ENCODE data around the gene SEMA4F.

The SEMA4F gene

DNA sequence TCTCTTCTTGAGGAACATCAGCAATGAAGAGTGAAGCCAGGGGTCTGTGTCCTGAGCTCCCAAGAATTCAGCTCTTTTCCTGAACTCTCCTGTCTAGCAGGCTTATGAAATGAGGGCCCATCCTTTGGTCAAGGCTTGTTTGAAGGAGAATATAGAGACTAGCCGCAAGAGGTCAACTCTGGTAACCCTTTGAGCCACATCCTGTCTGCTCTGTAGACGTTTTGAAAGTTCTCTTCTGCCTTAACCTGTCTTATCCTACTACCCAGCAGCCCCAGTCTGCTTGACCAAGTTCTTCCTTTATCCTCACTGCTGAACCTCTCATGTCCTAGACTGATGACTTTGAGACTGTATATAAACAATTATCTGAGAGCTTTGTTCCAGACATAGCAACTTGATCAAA, 5.4 kb downstream of the SEMA4F start:
- no peak for DNase-seq

DNA sequence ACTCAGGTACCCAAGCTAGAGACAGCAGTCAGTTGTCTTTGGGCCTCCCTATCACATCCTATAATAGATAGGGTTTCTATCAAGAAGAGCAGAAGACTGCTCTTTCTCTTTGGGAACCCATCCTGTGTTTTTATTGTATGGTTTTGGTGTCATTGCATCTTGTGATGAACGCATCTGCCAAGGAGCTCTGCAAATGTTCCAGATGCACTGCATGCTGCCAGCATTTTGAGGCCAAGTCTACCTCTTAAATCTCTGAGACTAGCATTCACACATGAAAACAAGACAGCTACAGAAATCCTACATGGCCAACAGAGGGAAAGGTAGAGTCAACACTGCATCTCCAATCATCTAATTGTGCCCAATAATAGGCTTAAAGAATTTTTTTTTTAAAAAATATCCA, 14.0 kb downstream of the SEMA4F start:
- DNase-seq: no peak

DNA sequence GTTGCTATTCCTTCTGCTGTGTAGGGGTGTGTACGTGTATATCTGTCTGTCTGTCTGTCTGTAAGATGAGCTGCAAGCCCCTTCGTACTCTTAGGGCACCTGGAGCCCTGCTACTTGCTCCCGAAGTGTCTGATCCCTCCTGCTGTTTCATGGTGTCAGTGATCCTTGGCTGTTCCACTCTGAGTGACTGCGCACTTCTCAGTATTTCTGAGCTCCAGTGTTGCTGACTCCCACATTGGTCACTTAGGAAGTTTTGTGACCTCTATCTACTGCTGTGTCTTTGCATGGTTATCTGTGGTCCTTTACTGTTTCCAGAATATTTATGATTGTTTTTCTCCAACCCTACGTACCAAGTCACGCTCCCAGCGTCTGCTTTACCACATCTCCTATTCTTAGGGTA, 16.2 kb downstream of the SEMA4F start:
- DNase-seq: no peak

DNA sequence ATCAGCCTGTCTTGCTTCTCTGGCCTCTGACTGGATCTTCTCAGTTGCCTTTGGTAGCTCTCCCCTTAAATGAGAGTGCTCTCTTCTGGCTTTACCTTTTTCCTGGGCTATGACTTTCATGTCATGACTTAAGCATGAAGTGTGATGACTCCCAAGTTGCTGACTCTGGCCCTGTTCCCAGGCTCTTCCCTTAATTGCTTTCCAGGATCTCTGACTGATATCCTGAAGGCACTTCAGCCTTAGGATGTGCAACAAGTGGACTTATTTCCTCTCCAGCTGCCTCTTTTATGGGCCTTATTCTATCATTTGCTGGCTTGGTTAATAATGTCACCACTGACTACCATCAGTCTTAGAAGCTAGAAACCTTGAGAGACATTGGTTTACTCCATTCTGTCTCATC, 17.4 kb downstream of the SEMA4F start:
- DNase-seq: no peak

DNA sequence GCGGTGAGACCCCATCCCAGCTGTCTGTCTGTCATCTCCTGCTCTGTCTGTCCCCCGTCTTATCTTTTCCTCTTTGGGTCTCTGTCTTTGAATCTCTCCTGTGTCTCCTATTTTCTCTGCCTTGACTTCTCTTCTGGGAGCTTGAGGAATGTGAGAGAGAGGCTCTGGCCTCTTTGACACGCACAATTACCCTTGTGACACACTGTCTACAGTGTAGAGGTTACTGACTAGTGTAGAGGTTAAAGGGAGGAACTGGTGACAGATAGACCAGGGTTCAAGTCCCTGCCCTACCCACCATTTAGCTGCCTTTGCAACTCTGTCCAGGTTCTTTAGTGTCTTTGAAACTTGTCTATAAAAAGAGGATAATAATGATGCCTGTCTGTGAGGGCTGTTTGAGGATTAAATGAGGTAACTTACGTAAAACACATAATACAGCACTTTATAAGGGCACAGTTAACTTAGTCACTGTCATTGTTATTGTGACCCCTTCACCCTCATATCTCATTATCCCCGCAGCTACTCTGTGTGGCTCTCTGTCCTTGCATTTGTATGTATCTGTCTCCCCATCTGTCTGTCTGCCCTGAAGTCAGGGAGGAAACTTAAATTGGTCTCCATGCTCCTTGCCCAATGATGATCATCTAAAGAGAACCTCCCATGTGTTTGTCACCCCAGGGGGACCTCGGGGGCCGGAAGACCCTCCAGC, 19.9 kb downstream of the SEMA4F start:
- DNase-seq: no peak

DNA sequence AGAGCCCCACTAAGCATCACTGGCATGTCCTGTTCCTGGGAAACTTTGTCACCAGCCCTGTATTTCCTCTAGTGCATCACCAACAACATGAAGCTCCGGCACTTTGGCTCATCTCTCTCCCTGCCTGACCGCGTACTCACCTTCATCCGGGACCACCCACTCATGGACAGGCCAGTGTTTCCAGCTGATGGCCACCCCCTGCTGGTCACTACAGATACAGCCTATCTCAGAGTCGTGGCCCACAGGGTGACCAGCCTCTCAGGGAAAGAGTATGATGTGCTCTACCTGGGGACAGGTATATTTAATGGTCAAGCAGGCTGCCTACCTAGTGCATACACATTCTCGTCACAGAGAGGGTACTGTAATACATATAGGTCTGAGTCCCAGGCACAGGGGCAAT, 21.0 kb downstream of the SEMA4F start:
- DNase-seq: no peak

DNA sequence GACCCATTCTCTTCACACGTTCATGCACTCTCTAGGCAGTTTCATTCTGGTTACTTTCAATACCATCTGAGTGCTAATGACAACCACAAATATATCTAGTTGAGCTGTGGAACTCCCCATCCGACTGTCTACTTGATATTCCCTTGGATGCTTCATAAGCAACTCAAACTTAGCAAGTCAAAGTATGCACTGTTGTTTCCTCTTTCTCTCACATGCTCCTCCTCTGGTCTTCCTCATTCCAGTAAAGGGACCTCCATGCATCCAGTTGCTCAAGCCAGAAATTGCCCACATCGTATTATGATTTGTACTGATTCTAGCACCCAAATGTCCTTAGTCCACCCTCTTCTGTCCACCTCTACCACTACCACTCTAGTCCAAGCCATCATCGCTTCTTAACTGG, 22.3 kb downstream of the SEMA4F start:
- DNase-seq: no peak

DNA sequence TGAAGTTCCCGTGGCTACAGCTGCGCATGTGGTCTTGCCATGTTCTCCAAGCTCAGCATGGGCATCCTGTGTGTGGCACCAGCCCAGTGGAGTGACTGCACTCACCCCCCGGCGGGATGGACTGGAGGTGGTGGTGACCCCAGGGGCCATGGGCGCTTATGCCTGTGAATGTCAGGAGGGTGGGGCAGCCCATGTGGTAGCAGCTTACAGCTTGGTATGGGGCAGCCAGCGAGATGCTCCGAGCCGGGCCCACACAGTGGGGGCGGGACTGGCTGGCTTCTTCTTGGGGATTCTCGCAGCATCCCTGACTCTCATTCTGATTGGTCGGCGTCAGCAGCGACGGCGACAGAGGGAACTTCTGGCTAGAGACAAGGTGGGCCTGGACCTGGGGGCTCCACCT, 25.6 kb downstream of the SEMA4F start:
- DNase-seq: no peak

DNA sequence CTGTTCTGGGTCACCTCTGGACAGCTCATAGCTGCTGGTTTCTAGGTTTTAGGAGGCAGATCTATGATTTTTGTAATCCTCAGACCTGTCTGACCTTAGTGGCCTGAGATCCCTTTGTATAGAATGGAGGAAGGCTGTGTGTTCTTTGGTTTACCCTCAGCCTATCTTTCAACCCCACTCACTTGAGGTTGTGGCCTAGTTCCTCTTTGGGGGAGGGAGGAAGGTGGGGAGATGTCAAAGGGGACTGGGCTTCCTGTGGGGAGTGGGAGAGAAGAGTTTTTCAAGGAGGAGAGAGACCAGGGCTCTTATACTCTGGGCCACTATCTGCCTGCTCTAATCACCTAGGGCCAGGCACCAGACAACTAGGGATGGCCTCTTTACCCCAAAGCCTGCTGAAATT, 28.5 kb downstream of the SEMA4F start:
- DNase-seq: no peak

DNA sequence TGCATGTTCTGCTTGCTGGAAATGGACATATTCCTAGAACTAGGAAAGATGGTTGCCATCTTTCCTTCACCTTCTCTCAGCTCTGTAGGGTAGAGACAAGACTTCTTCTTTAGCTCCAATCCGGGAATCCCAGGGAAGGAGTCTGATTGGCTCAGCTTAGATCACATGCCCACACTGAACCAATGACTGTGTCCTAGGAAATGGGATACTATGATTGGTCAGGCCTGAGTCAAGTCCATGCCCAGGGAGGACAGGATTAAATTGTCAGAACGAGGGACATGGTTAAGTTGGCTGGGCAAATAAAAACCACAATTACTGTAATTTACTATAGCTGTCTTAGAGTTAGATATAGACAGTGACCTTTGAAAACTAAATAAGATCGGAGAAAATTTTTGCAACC, 31.4 kb downstream of the SEMA4F start:
- no peak for DNase-seq

DNA sequence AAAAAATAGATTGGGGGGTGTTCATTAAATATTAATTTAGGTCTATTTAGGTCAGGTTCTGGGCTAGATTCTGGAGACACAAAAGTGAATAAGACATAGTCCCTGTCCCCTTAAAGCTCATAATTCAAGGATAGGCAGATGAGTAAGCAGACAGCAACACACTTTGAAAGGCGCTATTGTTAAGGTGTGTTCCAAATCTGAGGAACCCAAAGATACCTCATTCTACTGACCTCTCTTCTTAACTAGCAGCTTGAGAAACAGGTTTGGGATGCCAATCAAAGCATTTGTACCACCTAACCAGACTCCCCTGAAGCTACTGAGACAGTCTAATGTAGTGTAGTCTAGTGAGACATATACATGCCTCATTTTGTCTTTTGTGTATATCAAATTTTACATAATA, 34.8 kb downstream of the SEMA4F start:
- DNase-seq: no peak

DNA sequence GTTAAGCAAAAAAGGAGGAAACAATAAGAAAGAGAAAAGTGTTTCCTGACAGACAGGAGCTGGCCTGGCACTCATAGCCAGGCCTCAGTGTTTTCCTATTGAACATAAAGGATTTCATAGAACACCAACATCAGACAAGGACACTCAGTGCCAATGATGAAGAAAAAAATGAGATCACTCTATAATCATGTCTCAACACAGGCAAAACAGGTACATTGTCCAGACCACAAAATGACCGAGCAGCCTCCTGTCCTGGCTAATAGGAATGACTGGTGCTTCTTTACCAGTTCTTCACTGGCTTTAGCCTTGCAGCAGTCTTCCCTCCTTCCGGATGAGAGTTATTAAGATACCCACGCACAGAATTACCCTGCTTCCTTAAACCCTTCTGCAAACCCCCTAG, 35.6 kb downstream of the SEMA4F start:
- no peak for DNase-seq

DNA sequence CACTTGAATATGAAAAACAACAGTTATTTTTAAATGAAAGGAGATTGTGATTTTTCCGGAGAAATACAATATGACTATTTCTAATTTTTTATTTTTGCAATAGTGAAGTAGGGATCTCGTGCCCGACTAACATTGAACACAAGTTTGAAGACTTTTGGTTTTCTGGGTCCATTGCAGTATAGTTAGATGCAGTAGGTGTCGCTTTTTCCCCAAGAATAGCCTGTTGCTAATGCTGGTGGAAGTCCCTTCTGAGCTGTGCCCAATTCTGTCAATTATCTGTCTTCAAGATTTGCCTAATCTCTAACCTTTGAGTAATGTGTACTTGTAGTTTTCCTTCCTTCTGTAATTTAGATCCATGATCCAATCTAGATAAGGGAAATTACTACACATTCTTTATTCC, 36.5 kb downstream of the SEMA4F start:
- DNase-seq: no peak

DNA sequence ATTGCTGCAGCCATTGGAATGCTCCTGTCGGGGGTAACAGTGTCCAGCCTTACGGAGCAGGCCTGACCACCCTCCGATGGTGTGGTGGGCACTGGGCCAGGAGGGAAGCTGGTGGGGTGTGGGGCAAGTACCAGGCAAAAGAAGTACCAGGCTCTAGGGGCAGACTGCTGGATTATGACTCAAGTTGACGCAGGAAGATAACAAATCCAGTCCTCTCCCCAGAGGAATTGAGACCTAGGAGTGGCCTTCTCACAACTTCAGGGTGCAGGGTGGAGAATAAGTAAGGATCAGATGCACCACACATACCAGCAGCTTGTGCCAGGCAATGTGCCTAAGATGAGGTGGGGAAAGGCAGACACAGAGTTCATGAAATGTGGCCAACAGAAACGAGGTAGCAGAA, 37.9 kb downstream of the SEMA4F start:
- no peak for DNase-seq

DNA sequence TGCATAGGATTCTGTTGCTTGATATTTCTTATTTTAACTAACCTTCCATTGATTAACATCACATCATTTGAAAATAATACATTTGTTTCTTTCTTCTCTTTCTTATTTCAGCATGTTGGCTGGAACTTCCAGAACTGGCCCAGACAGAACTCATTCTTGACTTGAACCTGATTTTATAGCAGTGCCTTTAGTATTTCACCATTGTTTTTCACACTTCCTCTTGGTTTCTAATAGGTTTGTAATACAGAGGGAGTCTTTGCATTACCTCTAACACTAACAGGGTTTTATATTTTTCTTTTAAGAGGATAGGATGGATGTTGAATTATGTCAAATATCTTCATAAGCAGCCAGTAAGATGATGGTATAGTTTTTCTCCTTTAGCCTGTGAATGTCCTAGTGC, 39.2 kb downstream of the SEMA4F start:
- no peak for DNase-seq

DNA sequence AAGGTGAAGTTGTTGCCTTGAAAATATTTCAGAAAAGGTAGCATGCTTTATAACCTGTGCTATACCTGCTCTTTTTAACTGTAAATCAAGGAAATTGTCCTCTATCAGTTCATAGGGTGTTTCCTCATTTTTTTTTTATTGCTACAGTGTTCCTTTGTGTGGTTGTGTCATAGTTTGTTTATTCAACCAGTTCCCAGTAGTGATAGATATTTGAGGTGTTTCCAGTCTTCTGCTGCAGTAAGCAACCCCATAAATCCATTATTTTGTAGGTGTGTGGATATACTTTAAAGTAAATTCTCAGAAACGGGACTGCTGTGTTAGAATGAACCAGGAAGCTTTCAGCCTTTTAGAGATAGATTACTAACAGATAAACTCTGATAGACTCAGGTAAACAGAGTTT, 39.6 kb downstream of the SEMA4F start:
- DNase-seq: no peak

DNA sequence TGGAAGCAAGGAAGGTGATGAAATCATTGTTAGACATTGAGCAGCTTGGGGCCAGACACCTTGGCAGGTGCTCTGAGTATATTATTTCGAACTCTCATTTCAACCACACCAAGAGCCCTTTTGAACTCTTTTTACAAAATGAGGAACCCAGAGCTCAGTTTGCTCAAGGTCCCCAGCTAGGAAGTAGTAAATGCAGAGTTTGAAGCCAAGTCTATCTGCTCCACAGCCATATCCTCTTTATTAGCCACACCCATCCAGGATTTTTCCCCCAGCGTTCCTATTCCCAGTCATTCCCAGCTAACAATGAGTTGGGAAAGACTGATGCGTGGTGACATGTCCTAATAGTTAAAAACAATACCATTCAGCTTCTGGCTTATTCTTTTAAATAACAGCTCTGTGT, 40.2 kb downstream of the SEMA4F start:
- no peak for DNase-seq

DNA sequence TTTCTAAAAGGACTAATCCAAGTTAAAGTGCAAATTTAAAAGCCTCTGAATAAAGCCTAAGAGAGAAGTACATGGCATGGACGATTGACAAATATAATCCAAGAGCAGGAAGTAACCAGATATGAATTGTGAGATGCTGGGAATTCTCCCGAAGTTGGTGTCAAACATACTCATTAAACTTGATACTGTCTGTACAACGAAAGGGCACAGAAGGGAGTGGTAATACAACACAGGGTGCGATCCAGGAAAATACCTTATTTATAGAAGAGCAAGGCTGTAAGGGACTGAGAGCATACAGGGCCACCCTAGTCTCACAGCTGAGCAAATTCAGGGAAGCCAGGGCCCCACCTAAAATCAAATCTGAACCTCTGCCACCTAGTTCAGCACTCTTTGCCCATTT, 41.6 kb downstream of the SEMA4F start:
- DNase-seq: no peak

DNA sequence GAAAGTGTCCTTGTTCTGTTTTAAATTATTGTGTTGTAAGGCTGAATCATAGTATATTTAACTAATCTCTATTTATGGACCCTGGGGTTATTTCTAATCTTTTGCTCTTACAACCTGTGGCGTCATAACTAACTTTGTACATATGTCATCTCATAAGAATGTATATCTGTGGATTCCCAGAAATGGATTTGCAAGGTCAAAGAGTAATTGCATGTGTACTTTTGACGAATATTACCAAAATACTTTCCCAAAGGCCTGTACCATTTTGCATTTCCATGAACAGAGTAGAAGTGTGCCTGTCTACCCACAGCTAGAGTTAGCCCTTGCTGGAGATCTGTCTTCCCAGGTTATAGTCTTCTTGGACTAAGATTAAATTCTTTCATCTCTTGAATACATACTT, 42.8 kb downstream of the SEMA4F start:
- DNase-seq: no peak

DNA sequence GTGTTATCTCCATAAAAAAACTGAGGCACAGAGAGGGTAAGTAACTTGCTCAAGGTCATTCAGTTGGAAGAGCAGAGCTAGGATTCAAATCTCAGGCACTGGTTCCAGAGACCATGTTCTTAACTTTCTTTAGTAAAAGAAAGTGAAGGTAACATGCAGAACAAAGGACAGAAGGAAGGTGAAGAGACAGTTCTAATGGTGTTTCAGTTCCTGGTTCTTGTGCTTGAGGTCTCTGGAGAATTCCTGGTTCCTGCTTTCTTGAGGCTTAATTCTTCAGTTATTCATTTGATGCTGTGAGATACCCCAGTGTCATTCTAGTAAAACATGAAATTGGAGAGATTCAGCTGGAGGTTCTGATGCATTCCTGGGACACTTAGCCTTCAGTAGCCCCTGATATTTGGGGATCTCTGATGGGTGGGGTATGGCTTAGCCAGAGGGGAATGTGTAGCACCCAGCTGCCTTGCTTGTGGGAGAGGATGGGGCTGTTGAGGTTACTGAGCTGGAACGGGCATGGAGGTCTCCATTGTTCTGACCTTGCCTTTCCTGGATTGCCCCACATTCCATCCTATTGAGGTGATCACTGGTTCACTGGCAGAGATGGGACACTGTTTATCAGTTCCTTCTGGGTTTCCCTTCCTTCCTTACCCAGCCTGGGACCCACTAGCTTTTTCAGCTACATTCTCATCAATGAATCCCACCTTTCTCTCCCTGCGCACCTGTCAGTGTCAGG, 46.8 kb downstream of the SEMA4F start:
- DNase-seq: no peak

DNA sequence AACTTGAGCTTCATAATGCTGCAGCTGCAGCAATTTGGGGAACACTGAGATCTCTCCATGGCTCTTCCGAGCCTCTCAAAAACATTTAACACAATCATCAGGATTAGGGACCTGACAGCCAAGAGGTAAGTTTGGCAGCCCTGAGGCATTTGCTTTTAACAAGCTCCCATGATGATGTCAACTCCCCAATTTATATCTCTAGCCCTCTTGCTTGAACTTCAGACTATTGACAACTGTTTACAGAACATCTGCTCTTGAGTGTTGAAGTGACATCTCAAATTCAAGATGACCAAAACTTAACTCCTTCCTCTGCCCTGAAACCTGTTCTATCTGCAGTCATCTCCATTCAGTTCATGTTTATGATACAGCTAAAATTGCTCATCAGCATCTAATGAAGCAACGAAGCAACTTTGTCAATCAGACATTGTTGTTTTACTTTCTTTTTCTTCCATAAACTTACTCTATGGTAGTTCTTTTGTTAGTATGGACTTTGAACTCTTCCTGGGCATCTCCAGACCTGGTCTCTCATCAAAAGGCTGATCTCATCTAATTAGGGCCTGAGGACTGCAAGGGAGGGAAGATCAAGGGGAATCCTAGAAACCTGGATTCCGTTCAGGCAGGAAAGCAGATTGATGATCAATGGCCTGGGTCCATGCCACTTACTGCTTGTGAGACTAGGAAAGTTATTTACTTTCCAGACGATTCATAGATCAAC, 48.1 kb downstream of the SEMA4F start:
- DNase-seq: no peak

DNA sequence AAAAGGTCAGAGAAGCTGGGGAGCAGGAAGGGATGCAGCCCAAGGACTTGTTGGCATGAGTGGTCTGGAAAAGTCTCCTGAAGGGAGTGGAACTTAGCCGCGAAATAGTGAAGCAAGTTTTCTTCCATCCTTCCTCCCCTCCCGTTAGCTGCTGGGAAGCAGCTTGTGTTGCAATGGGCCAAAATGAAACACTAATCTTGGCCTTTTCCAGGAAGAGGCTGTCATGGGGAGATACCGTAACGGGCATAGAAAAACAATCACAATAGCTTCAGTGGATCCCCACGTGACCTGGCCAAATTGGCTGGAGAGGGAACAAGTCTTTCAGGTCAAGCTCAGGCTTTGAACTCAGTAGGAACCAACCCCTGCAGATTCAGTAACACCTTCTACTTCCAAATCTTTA, 49.3 kb downstream of the SEMA4F start:
- no peak for DNase-seq

DNA sequence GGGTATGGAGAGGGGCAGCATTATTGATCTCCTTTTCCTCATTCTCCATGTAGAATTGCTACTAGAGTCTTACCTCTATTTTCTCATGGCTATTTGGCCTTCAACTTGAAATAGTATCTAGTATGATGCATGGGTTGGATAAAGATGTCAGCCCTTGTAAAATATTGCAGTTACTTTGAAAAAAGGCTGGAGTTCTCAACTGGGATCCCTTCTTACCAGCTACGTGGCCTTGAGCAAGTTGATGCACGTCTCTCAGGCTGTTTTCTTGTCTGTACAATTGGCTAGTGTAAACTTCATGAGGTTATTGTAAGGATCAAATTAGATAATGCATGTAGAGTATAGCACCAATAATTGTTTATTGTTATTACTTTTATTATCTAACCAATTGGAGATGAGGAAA, 50.2 kb downstream of the SEMA4F start:
- no peak for DNase-seq

DNA sequence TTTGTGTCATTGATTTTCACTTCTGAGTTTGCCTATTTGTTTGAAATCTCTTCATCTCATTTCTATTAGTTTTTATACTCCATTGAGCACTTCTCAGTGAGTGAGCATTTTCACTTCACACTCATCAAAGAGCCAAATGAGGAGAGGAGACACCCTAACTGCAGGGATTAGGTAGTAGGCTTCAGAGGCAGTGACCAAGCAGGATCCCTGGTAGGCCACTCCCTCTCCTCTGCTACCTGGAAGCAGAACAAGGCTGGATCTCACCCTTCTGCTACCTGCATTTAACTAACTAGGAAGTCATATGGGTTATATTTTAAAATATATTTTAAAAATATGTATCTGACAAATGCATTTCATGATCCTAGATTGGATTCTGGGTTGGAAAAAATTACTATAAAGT, 52.7 kb downstream of the SEMA4F start:
- DNase-seq: no peak

Measured in left hindlimb (tissue), 1 donor.